HepG2 (cell line): Measurements from ENCODE around the gene ANKRD11. TPM values are rescaled to one million over a fixed set of nuclear protein-coding genes. Genes with fewer than 3 reads are reported as not detected.

ENCODE experiments used
- FOXP1 ChIP-seq, 2 experiments: fragments of 450-650 bp in 1 of 2; IDR thresholded peaks; 2 replicates each; pipeline ENCODE4 v1.6.1; 2017 to 2018; ENCODE audit warnings: antibody characterized with exemption in 1 of 2
- GTF3A ChIP-seq: sonication (generic); formaldehyde crosslinking; conservative IDR thresholded peaks from 2 replicates; pipeline ENCODE4 v1.4.0; 2020; ENCODE audit warnings: mild to moderate bottlenecking, missing genetic modification reagents
- GZF1 ChIP-seq: sonication (generic); formaldehyde crosslinking; IDR thresholded peaks from 2 replicates; pipeline ENCODE4 v1.5.1; 2020; ENCODE audit warnings: mild to moderate bottlenecking, missing genetic modification reagents
- HNF4G ChIP-seq, 2 experiments: sonication (generic) in 1 of 2; formaldehyde crosslinking in 1 of 2; IDR thresholded peaks; 2 replicates each; pipeline versions ENCODE4 v1.4.0 to v1.6.1; 2011 to 2020; ENCODE audit warnings: borderline replicate concordance in 2 of 2, low read depth in 2 of 2, mild to moderate bottlenecking in 2 of 2, low read length in 1 of 2, missing genetic modification reagents in 1 of 2, moderate library complexity in 1 of 2
- KAT7 ChIP-seq: IDR thresholded peaks from 2 replicates; pipeline ENCODE4 v1.6.1; 2018; ENCODE audit warnings: borderline replicate concordance, missing compliant biosample characterization
- KLF6 ChIP-seq: IDR thresholded peaks from 2 replicates; pipeline ENCODE4 v1.8.0; 2016; ENCODE audit warnings: missing biosample characterization, missing genetic modification reagents
- NCOR1 ChIP-seq: fragments of 200-600 bp; sonication (generic); IDR thresholded peaks from 2 replicates; pipeline ENCODE4 v1.7.0; 2017; ENCODE audit warnings: antibody characterized with exemption, low read length, borderline replicate concordance
- NFKBIZ ChIP-seq: IDR thresholded peaks from 2 replicates; pipeline ENCODE4 v1.6.1; 2018; ENCODE audit warnings: missing genetic modification reagents, missing compliant biosample characterization
- PHB2 ChIP-seq: fragments of 450-650 bp; IDR thresholded peaks from 2 replicates; pipeline ENCODE4 v1.6.1; 2018; ENCODE audit not compliant: partially characterized antibody
- SIN3A ChIP-seq: IDR thresholded peaks from 2 replicates; pipeline ENCODE4 v1.6.1; 2011; ENCODE audit warnings: low read depth, mild to moderate bottlenecking, control low read depth, low read length, borderline replicate concordance
- SPEN ChIP-seq: sonication (generic); formaldehyde crosslinking; IDR thresholded peaks from 2 replicates; pipeline ENCODE4 v1.5.1; 2020; ENCODE audit warnings: low read depth, mild to moderate bottlenecking, missing genetic modification reagents
- THAP8 ChIP-seq: sonication (generic); formaldehyde crosslinking; IDR thresholded peaks from 2 replicates; pipeline ENCODE4 v1.5.1; 2020; ENCODE audit warnings: missing genetic modification reagents, mild to moderate bottlenecking, borderline replicate concordance
- ZBTB7B ChIP-seq: sonication (generic); formaldehyde crosslinking; IDR thresholded peaks from 2 replicates; pipeline ENCODE4 v1.4.0; 2020; ENCODE audit warnings: missing genetic modification reagents
- ZNF17 ChIP-seq: sonication (generic); formaldehyde crosslinking; IDR thresholded peaks from 2 replicates; pipeline ENCODE4 v1.5.0; 2020; ENCODE audit warnings: mild to moderate bottlenecking, missing genetic modification reagents
- ZNF225 ChIP-seq: sonication (generic); formaldehyde crosslinking; IDR thresholded peaks from 2 replicates; pipeline ENCODE4 v1.4.0; 2020; ENCODE audit warnings: mild to moderate bottlenecking, missing genetic modification reagents
- ZNF33B ChIP-seq: sonication (generic); formaldehyde crosslinking; IDR thresholded peaks from 2 replicates; pipeline ENCODE4 v1.5.1; 2020; ENCODE audit warnings: mild to moderate bottlenecking, missing genetic modification reagents
- ZNF564 ChIP-seq: sonication (generic); formaldehyde crosslinking; IDR thresholded peaks from 2 replicates; pipeline ENCODE4 v1.8.1; 2023; ENCODE audit warnings: mild to moderate bottlenecking, missing genetic modification reagents
- ZSCAN31 ChIP-seq: sonication (generic); formaldehyde crosslinking; IDR thresholded peaks from 2 replicates; pipeline ENCODE4 v1.5.0; 2020; ENCODE audit warnings: low read depth, mild to moderate bottlenecking, missing genetic modification reagents
- polyA plus RNA-seq, 8 experiments: library from polyadenylated mRNA; depleted of rRNA in 3 of 8; stranded (reverse) in 7 of 8; unstranded in 1 of 8; fragments of >200 nt; fragmentation: Illumina TruSeq in 4 of 8; extraction: Trizol in 4 of 8; gene quantifications; 2 replicates each; pipeline versions ENCODE4 v1.2.1 to v1.2.3, GENCODE V29; 2011 to 2016; ENCODE audit warnings: low read depth in 4 of 8, missing spikeins in 1 of 8, mixed read lengths in 1 of 8; ENCODE audit not compliant: insufficient read depth in 1 of 8
- total RNA-seq, 5 experiments: library from RNA; depleted of rRNA; stranded (reverse); fragments of >200 nt; fragmentation: Illumina TruSeq; extraction: Trizol; gene quantifications; 2 replicates each; pipeline ENCODE4 v1.2.3, GENCODE V29; 2016; ENCODE audit warnings: low read depth in 1 of 5
- TF ChIP-seq, protein P1 (sequence below): sonication (generic); formaldehyde crosslinking; IDR thresholded peaks from 2 replicates; pipeline ENCODE4 v1.5.0; 2020; ENCODE audit warnings: mild to moderate bottlenecking, missing genetic modification reagents, borderline replicate concordance
- TF ChIP-seq, protein P2 (sequence below): sonication (generic); formaldehyde crosslinking; IDR thresholded peaks from 2 replicates; pipeline ENCODE4 v1.5.0; 2020; ENCODE audit warnings: missing genetic modification reagents, mild to moderate bottlenecking, borderline replicate concordance
- TF ChIP-seq, protein P3 (sequence below): sonication (generic); formaldehyde crosslinking; IDR thresholded peaks from 2 replicates; pipeline ENCODE4 v1.8.0; 2022; ENCODE audit warnings: mild to moderate bottlenecking, missing genetic modification reagents, moderate library complexity

Gene ANKRD11
- total and polyA plus RNA-seq, 2 of the 13 experiments (the other 11 are each of a cell fraction or from before 2014, with no cell fraction given): 21.4 to 38.4 TPM

- peak; percentile 29; the same call in 1 of the 2 replicates for TF ChIP-seq NCOR1
- 0 out of 2 replicates have a peak, but pooled peaks have one; percentile 48 for TF ChIP-seq KAT7
- TF ChIP-seq ZNF33B: no peak
- TF ChIP-seq ZNF17 (CRISPR knock-in tag): no peak
- 0 out of 2 replicates have a peak, but pooled peaks have one; percentile 22 for TF ChIP-seq FOXP1 (IDR thresholded peaks at IDR 0.05)
- no peak for TF ChIP-seq FOXP1 (CRISPR knock-in tag; IDR thresholded peaks at IDR 0.05)
- TF ChIP-seq PHB2: no peak
- TF ChIP-seq GTF3A: no peak
- TF ChIP-seq THAP8 (CRISPR knock-in tag): no peak
- TF ChIP-seq, protein P1, sequence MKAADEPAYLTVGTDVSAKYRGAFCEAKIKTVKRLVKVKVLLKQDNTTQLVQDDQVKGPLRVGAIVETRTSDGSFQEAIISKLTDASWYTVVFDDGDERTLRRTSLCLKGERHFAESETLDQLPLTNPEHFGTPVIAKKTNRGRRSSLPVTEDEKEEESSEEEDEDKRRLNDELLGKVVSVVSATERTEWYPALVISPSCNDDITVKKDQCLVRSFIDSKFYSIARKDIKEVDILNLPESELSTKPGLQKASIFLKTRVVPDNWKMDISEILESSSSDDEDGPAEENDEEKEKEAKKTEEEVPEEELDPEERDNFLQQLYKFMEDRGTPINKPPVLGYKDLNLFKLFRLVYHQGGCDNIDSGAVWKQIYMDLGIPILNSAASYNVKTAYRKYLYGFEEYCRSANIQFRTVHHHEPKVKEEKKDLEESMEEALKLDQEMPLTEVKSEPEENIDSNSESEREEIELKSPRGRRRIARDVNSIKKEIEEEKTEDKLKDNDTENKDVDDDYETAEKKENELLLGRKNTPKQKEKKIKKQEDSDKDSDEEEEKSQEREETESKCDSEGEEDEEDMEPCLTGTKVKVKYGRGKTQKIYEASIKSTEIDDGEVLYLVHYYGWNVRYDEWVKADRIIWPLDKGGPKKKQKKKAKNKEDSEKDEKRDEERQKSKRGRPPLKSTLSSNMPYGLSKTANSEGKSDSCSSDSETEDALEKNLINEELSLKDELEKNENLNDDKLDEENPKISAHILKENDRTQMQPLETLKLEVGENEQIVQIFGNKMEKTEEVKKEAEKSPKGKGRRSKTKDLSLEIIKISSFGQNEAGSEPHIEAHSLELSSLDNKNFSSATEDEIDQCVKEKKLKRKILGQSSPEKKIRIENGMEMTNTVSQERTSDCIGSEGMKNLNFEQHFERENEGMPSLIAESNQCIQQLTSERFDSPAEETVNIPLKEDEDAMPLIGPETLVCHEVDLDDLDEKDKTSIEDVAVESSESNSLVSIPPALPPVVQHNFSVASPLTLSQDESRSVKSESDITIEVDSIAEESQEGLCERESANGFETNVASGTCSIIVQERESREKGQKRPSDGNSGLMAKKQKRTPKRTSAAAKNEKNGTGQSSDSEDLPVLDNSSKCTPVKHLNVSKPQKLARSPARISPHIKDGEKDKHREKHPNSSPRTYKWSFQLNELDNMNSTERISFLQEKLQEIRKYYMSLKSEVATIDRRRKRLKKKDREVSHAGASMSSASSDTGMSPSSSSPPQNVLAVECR (CRISPR knock-in tag): peak; percentile 75; the same call in 1 of the 2 replicates
- no peak for TF ChIP-seq ZNF225 (CRISPR knock-in tag)
- TF ChIP-seq ZNF564 (CRISPR knock-in tag): no peak
- TF ChIP-seq, protein P2, sequence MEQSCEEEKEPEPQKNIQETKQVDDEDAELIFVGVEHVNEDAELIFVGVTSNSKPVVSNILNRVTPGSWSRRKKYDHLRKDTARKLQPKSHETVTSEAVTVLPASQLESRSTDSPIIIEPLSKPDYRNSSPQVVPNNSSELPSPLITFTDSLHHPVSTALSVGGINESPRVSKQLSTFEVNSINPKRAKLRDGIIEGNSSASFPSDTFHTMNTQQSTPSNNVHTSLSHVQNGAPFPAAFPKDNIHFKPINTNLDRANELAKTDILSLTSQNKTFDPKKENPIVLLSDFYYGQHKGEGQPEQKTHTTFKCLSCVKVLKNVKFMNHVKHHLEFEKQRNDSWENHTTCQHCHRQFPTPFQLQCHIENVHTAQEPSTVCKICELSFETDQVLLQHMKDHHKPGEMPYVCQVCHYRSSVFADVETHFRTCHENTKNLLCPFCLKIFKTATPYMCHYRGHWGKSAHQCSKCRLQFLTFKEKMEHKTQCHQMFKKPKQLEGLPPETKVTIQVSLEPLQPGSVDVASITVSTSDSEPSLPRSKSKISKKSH (CRISPR knock-in tag): no peak
- TF ChIP-seq, protein P3, sequence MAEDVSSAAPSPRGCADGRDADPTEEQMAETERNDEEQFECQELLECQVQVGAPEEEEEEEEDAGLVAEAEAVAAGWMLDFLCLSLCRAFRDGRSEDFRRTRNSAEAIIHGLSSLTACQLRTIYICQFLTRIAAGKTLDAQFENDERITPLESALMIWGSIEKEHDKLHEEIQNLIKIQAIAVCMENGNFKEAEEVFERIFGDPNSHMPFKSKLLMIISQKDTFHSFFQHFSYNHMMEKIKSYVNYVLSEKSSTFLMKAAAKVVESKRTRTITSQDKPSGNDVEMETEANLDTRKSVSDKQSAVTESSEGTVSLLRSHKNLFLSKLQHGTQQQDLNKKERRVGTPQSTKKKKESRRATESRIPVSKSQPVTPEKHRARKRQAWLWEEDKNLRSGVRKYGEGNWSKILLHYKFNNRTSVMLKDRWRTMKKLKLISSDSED: no peak
- TF ChIP-seq SPEN: 0 out of 2 replicates have a peak, but pooled peaks have one; percentile 30
- no peak for TF ChIP-seq NFKBIZ
- peak; percentile 49; the same call in 1 of the 2 replicates for TF ChIP-seq SIN3A
- 0 out of 2 replicates have a peak, but pooled peaks have one; percentile 30 for TF ChIP-seq ZSCAN31
- 0 out of 2 replicates have a peak, but pooled peaks have one; percentile 33 for TF ChIP-seq HNF4G (IDR thresholded peaks at IDR 0.05; ENCODE audit: borderline replicate concordance, low read depth, low read length)
- no peak for TF ChIP-seq HNF4G (CRISPR knock-in tag; IDR thresholded peaks at IDR 0.05; ENCODE audit: borderline replicate concordance, low read depth)
- peak; percentile 62 for TF ChIP-seq ZBTB7B (CRISPR knock-in tag)
- TF ChIP-seq KLF6: peak; percentile 25; the same call in 1 of the 2 replicates
- no peak for TF ChIP-seq GZF1
Measured at GRCh38 chr16:89489040-89489897, 1.1 kb downstream of the ANKRD11 start (continued).
